H1 (cell line): ENCODE measurements around the gene HOXD10.

Experiments
- PHF8 ChIP-seq: fragments of 200-600 bp; sonication (generic); conservative IDR thresholded peaks from 2 replicates; pipeline ENCODE4 v1.7.1; 2012; ENCODE audit warnings: low read depth, mild to moderate bottlenecking, inconsistent platforms, low read length, moderate library complexity
- RNF2 ChIP-seq: fragments of 200-900, 300-1000 bp; sonication (generic); IDR thresholded peaks from 2 replicates; pipeline ENCODE4 v1.7.1; 2016; ENCODE audit warnings: borderline replicate concordance, low read depth, mild to moderate bottlenecking, antibody characterized with exemption, low read length; ENCODE audit not compliant: poor library complexity, severe bottlenecking; ENCODE audit errors: missing control alignments
- TAF1 ChIP-seq: IDR thresholded peaks from 2 replicates; pipeline ENCODE4 v1.6.1; 2011; ENCODE audit warnings: mild to moderate bottlenecking, low read depth, low read length
- TF ChIP-seq, protein P1 (sequence below), 3 experiments: IDR thresholded peaks; 1 replicate in 2 of 3; 2 replicates in 1 of 3; pipeline versions ENCODE4 v1.5.1 to v1.6.1; 2011; ENCODE audit warnings: low read length in 3 of 3, mild to moderate bottlenecking in 3 of 3, inconsistent platforms in 2 of 3, low read depth in 1 of 3, moderate library complexity in 1 of 3; ENCODE audit not compliant: insufficient read depth in 1 of 3; ENCODE audit errors: control extremely low read depth in 1 of 3
- TF ChIP-seq, protein P2 (sequence below): IDR thresholded peaks from 2 replicates; pipeline ENCODE4 v1.6.1; 2012; ENCODE audit warnings: inconsistent platforms
- TF ChIP-seq, protein P3 (sequence below): IDR thresholded peaks from 2 replicates; pipeline ENCODE4 v1.6.1; 2011; ENCODE audit warnings: low read depth, mild to moderate bottlenecking, low read length; ENCODE audit not compliant: insufficient read depth

DNA sequence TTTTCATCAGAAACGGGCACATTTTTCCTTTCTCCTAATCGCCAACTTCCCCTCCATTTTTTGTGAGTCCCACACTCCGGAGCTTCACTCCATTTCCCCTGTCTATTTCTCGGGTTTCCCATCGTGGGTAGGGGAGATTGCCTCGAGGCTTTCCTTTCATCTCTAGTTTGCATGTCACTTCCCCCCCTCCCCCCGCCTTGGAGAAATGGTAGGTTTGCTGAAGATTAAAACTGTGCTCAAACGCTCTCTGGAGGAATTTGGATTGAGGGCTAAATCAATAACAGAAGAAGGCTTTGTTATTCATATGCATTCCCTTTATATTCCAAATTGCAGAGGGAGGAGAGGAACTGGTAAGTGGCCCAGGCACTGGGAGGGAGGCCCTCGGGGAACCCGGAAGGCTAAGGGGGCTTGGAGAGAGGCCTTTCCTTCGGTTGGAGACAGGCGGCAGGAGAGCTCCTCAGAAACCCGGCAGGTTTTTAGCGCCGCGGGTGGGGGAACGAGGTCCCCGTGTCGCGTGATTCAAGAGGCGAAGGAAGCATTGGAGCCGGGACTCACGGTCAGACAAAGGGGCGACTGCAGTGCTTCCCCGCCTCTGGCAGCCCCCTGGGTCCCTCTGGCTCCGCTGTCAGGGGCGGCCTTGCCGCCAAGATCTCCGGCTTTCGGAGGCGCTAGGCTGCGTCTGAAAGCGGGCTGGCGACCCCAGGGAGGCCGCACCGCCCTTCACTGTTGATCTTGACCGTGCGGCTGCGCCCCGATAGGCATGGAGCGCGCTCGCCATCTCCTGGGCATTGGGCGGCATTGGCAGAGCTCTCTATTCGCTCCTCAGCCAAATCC lies 19.4 kb upstream of the HOXD10 start:
- TF ChIP-seq, protein P1, sequence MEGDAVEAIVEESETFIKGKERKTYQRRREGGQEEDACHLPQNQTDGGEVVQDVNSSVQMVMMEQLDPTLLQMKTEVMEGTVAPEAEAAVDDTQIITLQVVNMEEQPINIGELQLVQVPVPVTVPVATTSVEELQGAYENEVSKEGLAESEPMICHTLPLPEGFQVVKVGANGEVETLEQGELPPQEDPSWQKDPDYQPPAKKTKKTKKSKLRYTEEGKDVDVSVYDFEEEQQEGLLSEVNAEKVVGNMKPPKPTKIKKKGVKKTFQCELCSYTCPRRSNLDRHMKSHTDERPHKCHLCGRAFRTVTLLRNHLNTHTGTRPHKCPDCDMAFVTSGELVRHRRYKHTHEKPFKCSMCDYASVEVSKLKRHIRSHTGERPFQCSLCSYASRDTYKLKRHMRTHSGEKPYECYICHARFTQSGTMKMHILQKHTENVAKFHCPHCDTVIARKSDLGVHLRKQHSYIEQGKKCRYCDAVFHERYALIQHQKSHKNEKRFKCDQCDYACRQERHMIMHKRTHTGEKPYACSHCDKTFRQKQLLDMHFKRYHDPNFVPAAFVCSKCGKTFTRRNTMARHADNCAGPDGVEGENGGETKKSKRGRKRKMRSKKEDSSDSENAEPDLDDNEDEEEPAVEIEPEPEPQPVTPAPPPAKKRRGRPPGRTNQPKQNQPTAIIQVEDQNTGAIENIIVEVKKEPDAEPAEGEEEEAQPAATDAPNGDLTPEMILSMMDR (IDR thresholded peaks at IDR 0.05; ENCODE audit: control extremely low read depth in 1 of 3, insufficient read depth in 1 of 3, low read depth in 1 of 3, low read length in 3 of 3), result peak in 2 of 3 experiments; percentile 89 to 90; a peak in 3 of 4 replicates
- peak; percentile 53 for TF ChIP-seq RNF2
- TF ChIP-seq PHF8, result no peak
- TF ChIP-seq, protein P2, sequence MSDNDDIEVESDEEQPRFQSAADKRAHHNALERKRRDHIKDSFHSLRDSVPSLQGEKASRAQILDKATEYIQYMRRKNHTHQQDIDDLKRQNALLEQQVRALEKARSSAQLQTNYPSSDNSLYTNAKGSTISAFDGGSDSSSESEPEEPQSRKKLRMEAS, result no peak
- no peak for TF ChIP-seq TAF1
- TF ChIP-seq, protein P3, sequence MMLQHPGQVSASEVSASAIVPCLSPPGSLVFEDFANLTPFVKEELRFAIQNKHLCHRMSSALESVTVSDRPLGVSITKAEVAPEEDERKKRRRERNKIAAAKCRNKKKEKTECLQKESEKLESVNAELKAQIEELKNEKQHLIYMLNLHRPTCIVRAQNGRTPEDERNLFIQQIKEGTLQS, result no peak
